ENCODE data around the gene PROX2.

GRCh38 chr14:74867673-74868072 lies 8.3 kb downstream of the PROX2 start:
- TF ChIP-seq CTCF (IDR thresholded peaks at IDR 0.05) (no peak), ZFX (IDR thresholded peaks at IDR 0.05; ENCODE audit: borderline replicate concordance) (no peak)
